ENCODE data around the gene HDLBP. TPM values are rescaled to one million over a fixed set of nuclear protein-coding genes. Genes with fewer than 3 reads are reported as not detected.
A peak's percentile ranks its signal among the peaks of the same experiment; 100 is the strongest.

Gene HDLBP
- total RNA-seq, 4 donors from 2014 or later, result 361 to 651 (median 454) TPM

GRCh38 chr2:241314226-241315092 lies 1.0 kb downstream of the HDLBP start:
- Histone ChIP-seq H3K27ac (peak overlapping the region; percentile 94 to 99 (median 96)), H3K4me1 (peaks cover 0 to 47% (median 13%) of the 10 kb centered on the region in 4 donors), H3K36me3 (no peaks in the 10 kb centered on the region), H3K9me3 (no peaks in the 10 kb centered on the region), H3K27me3 (no peaks in the 10 kb centered on the region), H3K4me3 (peak overlapping the region; percentile 72 to 90 (median 80))
- DNase-seq, result no peak
- TF ChIP-seq CTCF (IDR thresholded peaks at IDR 0.05) (no peak), POLR2A (IDR thresholded peaks at IDR 0.05) (no peak)

GRCh38 chr2:241313543-241314095 lies 1.9 kb downstream of the HDLBP start:
- no peaks in the 10 kb centered on the region for H3K9me3 ChIP-seq
- no peaks in the 10 kb centered on the region for H3K27me3 ChIP-seq
- DNase-seq, result no peak
- peak overlapping the region in 1 of 4 donors; percentile 73 for H3K4me3 ChIP-seq
- no peaks in the 10 kb centered on the region for H3K36me3 ChIP-seq
- peaks cover 0 to 39% (median 11%) of the 10 kb centered on the region in 4 donors for H3K4me1 ChIP-seq
- TF ChIP-seq POLR2A (IDR thresholded peaks at IDR 0.05) (no peak), CTCF (IDR thresholded peaks at IDR 0.05) (no peak)
- no peak overlapping the region for H3K27ac ChIP-seq

GRCh38 chr2:241312082-241312481 lies 3.4 kb downstream of the HDLBP start:
- H3K27me3 ChIP-seq, result no peaks in the 10 kb centered on the region
- no peak overlapping the region for H3K27ac ChIP-seq
- no peak overlapping the region for H3K4me3 ChIP-seq
- H3K9me3 ChIP-seq, result no peaks in the 10 kb centered on the region
- no peak for TF ChIP-seq CTCF (IDR thresholded peaks at IDR 0.05)
- TF ChIP-seq POLR2A (IDR thresholded peaks at IDR 0.05), result no peak
- no peak for DNase-seq
- peaks cover 0 to 23% (median 4%) of the 10 kb centered on the region in 4 donors for H3K4me1 ChIP-seq
- no peaks in the 10 kb centered on the region for H3K36me3 ChIP-seq

- peaks cover 0 to 21% (median 3%) of the 10 kb centered on the region in 4 donors for H3K4me1 ChIP-seq
- no peaks in the 10 kb centered on the region for H3K9me3 ChIP-seq
- DNase-seq, result no peak
- no peak for TF ChIP-seq POLR2A (IDR thresholded peaks at IDR 0.05)
- TF ChIP-seq CTCF (IDR thresholded peaks at IDR 0.05), result no peak
- H3K27me3 ChIP-seq, result no peaks in the 10 kb centered on the region
- H3K27ac ChIP-seq, result peak overlapping the region in 1 of 4 donors; percentile 39
- H3K4me3 ChIP-seq, result no peak overlapping the region
- H3K36me3 ChIP-seq, result no peaks in the 10 kb centered on the region
Observed at GRCh38 chr2:241310917-241311566, 4.4 kb downstream of the HDLBP start.

- H3K36me3 ChIP-seq, result no peaks in the 10 kb centered on the region
- H3K4me3 ChIP-seq, result no peak overlapping the region
- H3K4me1 ChIP-seq, result peaks cover 0 to 21% (median 3%) of the 10 kb centered on the region in 4 donors
- no peaks in the 10 kb centered on the region for H3K9me3 ChIP-seq
- no peak for TF ChIP-seq POLR2A (IDR thresholded peaks at IDR 0.05)
- DNase-seq, result peak in 2 of 3 donors; percentile 64 to 81
- H3K27me3 ChIP-seq, result no peaks in the 10 kb centered on the region
- H3K27ac ChIP-seq, result peak overlapping the region in 2 of 4 donors; percentile 53 to 62
Observed at GRCh38 chr2:241309684-241310117, 5.8 kb downstream of the HDLBP start.

Measured in Peyer's patch (tissue), 4 donors.